Activated CD8-positive, alpha-beta T cell treated with anti-CD3 and anti-CD28 coated beads for 36 hours (primary cell): Measurements from ENCODE around the gene DOCK11. TPM values are rescaled to one million over a fixed set of nuclear protein-coding genes. Genes with fewer than 3 reads are reported as not detected.

Source experiments
- ATAC-seq: fragments of 200-7000 bp; cut with Tn5 transposase; one replicate; pipeline ENCODE4 v1.10.0; 2021; ENCODE audit warnings: mild to moderate bottlenecking, moderate library complexity
- CTCF ChIA-PET: fragments of 350-600 bp; sonication (Branson Sonifier 250); formaldehyde crosslinking; loops from one replicate; lab custom pipeline; 2021; ENCODE audit warnings: antibody characterized with exemption; lab: Charles Lee
- POLR2A ChIA-PET: fragments of 350-600 bp; sonication (Branson Sonifier 250); formaldehyde crosslinking; loops from one replicate; lab custom pipeline; 2021; ENCODE audit warnings: antibody characterized with exemption; lab: Charles Lee
- DNase-seq: peaks from one replicate; pipeline ENCODE4 v3.0.0-alpha.2; 2020
- H3K27ac Mint-ChIP-seq: one replicate; pipeline ENCODE4 v1.8.0; 2021; ENCODE audit warnings: mild to moderate bottlenecking, mixed read lengths
- H3K27me3 Mint-ChIP-seq: one replicate; pipeline ENCODE4 v1.8.0; 2021; ENCODE audit warnings: mixed read lengths
- H3K36me3 Mint-ChIP-seq: one replicate; pipeline ENCODE4 v1.8.0; 2021; ENCODE audit warnings: low read depth, mixed read lengths
- H3K4me1 Mint-ChIP-seq: one replicate; pipeline ENCODE4 v1.8.0; 2021; ENCODE audit warnings: low read depth, mixed read lengths
- H3K4me3 Mint-ChIP-seq: one replicate; pipeline ENCODE4 v1.8.0; 2021; ENCODE audit warnings: mild to moderate bottlenecking, moderate library complexity, mixed read lengths
- H3K9me3 Mint-ChIP-seq: one replicate; pipeline ENCODE4 v1.8.0; 2021; ENCODE audit warnings: mixed read lengths
- intact Hi-C: fragments of 100-400 bp; cut with micrococcal nuclease; formaldehyde crosslinking; loops from one replicate; pipeline ENCODE4 v1.10.0; 2022
- total RNA-seq, 2 experiments: library from RNA; stranded (reverse); gene quantifications; one replicate each; pipeline ENCODE4 v1.2.3, GENCODE V29; 2021
- TF ChIP-seq, protein P1 (sequence below): fragments of 200-600 bp; IDR thresholded peaks from one replicate; pipeline ENCODE4 v1.8.0; 2022; ENCODE audit warnings: antibody characterized with exemption, mild to moderate bottlenecking

Gene DOCK11
- total RNA-seq, 2 experiments from 2014 or later, result 45.1 to 49.5 TPM

DNA sequence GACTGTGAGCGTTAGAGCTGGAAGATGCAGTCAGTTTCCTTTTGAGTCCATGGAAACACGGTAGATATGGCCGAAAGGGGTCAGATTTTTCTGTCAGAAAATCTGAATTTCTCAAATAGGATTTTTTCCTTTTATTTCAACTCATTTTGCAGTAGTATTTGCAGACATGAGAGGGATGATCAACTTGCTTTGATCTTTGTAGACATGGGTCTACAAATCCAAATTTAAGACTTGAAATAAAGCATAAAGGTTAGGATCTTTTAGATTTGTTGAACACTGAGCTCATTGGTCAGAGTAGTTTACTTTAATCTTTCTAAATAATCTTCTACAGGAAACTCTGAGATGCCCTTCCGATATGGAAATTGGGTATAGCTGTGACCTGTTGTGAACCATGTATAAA is 44.7 kb downstream of the DOCK11 start:
- no peak for DNase-seq
- H3K4me1 Mint-ChIP-seq, result peaks cover 46% of the 10 kb centered on the region
- H3K4me3 Mint-ChIP-seq, result no peak overlapping the region
- H3K27me3 Mint-ChIP-seq, result no peaks in the 10 kb centered on the region
- TF ChIP-seq, protein P1, sequence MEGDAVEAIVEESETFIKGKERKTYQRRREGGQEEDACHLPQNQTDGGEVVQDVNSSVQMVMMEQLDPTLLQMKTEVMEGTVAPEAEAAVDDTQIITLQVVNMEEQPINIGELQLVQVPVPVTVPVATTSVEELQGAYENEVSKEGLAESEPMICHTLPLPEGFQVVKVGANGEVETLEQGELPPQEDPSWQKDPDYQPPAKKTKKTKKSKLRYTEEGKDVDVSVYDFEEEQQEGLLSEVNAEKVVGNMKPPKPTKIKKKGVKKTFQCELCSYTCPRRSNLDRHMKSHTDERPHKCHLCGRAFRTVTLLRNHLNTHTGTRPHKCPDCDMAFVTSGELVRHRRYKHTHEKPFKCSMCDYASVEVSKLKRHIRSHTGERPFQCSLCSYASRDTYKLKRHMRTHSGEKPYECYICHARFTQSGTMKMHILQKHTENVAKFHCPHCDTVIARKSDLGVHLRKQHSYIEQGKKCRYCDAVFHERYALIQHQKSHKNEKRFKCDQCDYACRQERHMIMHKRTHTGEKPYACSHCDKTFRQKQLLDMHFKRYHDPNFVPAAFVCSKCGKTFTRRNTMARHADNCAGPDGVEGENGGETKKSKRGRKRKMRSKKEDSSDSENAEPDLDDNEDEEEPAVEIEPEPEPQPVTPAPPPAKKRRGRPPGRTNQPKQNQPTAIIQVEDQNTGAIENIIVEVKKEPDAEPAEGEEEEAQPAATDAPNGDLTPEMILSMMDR, result no peak
- peaks cover 9% of the 10 kb centered on the region for H3K36me3 Mint-ChIP-seq
- H3K27ac Mint-ChIP-seq, result no peak overlapping the region
- intact Hi-C loops, result no loop called here
- no peaks in the 10 kb centered on the region for H3K9me3 Mint-ChIP-seq
- ChIA-PET CTCF (no interaction called here), POLR2A (interaction anchor here (0.7 to 1.1 kb wide), 2 partner anchors 9 to 39 kb away, joined by 3 read pairs; no protein-coding TSS in a partner anchor)
- ATAC-seq, result no peak

DNA sequence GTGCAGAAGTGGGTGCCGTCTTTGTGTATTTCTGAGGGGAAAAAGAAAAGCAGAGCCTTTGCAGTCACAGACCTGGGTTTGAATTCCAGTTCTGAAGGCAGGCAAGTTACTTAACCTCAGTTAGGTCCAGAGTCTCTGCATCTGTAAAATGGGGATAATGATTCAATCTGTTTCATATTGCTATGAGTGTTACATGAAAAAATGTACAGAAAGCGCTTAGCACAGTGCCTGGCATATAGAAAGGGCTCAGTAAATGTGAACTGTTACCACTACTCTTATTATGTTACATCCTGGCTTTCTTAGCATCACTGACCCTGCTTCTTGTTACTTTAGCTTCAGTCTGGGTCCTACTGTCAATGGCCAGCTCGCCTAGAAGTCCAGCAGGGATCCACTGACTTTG is 45.9 kb downstream of the DOCK11 start:
- Mint-ChIP-seq H3K4me1 (peaks cover 37% of the 10 kb centered on the region), H3K36me3 (peaks cover 13% of the 10 kb centered on the region), H3K9me3 (no peaks in the 10 kb centered on the region), H3K27me3 (no peaks in the 10 kb centered on the region), H3K27ac (peak overlapping the region; percentile 38), H3K4me3 (no peak overlapping the region)
- POLR2A ChIA-PET, result no interaction called here
- intact Hi-C loops, result no loop called here
- TF ChIP-seq, protein P1, result no peak
- CTCF ChIA-PET, result no interaction called here
- DNase-seq, result no peak
- no peak for ATAC-seq

DNA sequence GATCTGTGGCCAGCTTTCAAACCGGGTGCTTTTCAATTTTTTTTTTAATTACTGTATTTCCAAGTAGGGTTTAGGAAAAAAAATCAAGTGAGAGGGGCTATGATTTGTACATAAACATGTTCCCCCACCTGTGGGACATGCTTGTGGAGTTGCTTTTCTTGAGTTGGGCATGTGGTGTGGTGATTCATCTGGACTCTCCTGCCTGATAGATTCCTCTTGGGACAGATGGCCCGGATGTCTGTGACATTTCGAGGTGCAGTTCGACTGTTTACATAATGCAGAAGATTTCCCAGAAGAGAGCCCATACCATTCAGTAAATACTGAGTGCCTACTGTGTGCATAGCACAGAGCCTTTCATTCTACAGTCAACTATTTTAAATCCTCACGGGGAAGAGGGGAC is 49.9 kb downstream of the DOCK11 start:
- ATAC-seq (no peak), DNase-seq (no peak)
- H3K9me3 Mint-ChIP-seq, result no peaks in the 10 kb centered on the region
- intact Hi-C loops, result no loop called here
- POLR2A ChIA-PET, result interaction anchor here (0.7 kb wide), 1 partner anchor 33 kb away, joined by 3 read pairs; no protein-coding TSS in a partner anchor
- peaks cover 17% of the 10 kb centered on the region for H3K4me1 Mint-ChIP-seq
- TF ChIP-seq, protein P1, result no peak
- H3K27me3 Mint-ChIP-seq, result no peaks in the 10 kb centered on the region
- H3K36me3 Mint-ChIP-seq, result peaks cover 12% of the 10 kb centered on the region
- H3K27ac Mint-ChIP-seq, result no peak overlapping the region
- no peak overlapping the region for H3K4me3 Mint-ChIP-seq
- CTCF ChIA-PET, result no interaction called here

DNA sequence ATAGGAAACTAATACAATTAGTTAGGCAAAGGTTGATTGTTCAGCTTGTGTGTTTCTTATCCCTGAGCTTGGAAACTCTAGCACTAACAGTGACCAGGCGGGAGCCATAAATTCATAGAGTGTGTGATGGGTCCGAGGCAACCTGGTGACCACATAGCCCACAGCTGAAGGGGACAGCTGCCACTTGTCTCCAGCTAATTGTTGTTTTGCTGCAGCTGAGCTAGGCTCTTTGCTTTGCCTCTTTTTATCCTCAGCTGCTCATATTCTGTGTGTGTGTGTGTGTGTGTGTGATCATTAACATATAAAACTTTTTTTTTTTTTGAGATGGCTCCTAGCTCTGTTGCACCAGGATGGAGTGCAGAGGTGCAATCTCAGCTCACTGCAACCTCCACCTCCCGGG is 53.2 kb downstream of the DOCK11 start:
- no peak for DNase-seq
- POLR2A ChIA-PET, result no interaction called here
- TF ChIP-seq, protein P1, result no peak

DNA sequence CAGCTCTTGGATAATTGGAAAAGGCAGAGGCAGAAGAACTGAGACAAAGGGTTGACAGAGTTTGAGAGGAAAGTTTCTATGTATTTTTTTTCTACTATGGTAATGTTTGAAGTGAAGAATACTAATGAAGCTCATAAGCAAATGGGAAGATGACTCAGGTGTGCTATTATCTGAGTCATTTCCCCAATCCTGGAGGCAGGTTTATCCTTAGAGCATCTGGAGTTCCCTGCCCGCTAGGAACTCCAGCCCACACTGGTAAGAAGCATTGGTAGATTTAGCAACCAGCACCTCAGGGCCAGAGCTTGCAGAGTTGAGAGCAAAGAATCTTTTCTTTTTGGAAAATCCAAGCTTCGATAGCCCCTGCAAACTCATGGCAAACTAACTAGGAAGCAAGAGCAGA is 55.2 kb downstream of the DOCK11 start:
- peaks cover 31% of the 10 kb centered on the region for H3K4me1 Mint-ChIP-seq
- H3K4me3 Mint-ChIP-seq, result no peak overlapping the region
- ChIA-PET CTCF (no interaction called here), POLR2A (interaction anchor here (1.5 kb wide), 1 partner anchor 54 kb away, joined by 4 read pairs; no protein-coding TSS in a partner anchor)
- TF ChIP-seq, protein P1, result no peak
- H3K27me3 Mint-ChIP-seq, result no peaks in the 10 kb centered on the region
- H3K27ac Mint-ChIP-seq, result peak overlapping the region; percentile 44
- intact Hi-C loops, result no loop called here
- H3K9me3 Mint-ChIP-seq, result no peaks in the 10 kb centered on the region
- no peak for ATAC-seq
- no peak for DNase-seq
- peaks cover 19% of the 10 kb centered on the region for H3K36me3 Mint-ChIP-seq

More for the DNA sequence above, 53.2 kb downstream of the DOCK11 start:
- intact Hi-C loops, result no loop called here
- Mint-ChIP-seq H3K4me1 (peaks cover 19% of the 10 kb centered on the region), H3K27me3 (no peaks in the 10 kb centered on the region), H3K4me3 (no peak overlapping the region), H3K9me3 (no peaks in the 10 kb centered on the region), H3K27ac (no peak overlapping the region), H3K36me3 (peaks cover 17% of the 10 kb centered on the region)
- no peak for ATAC-seq
- CTCF ChIA-PET, result interaction anchor here (0.9 to 1.1 kb wide), 3 partner anchors 9 to 89 kb away, joined by 3 to 4 read pairs (median 3); no protein-coding TSS in a partner anchor
